HG02840 (cell line): Measurements from ENCODE around the gene FCRLA.
A peak's percentile ranks its signal among the peaks of the same experiment; 100 is the strongest.
"Not testable (repeated sequence)": the region's sequence is repeated elsewhere in the genome, so short reads cannot be mapped to it uniquely, and the experiment has no call there.

Experiments
- ATAC-seq: cut with Tn5 transposase; IDR thresholded peaks from one replicate; pipeline ENCODE4 v1.9.1; 2021; ENCODE audit warnings: mild to moderate bottlenecking, moderate library complexity, moderate number of reproducible peaks; ENCODE audit not compliant: unreplicated experiment, low FRiP score

Gene FCRLA

GRCh38 chr1:161702250-161702649 lies 4.8 kb upstream of the FCRLA start:
- ATAC-seq, result no peak

- ATAC-seq, result no peak
Measured at GRCh38 chr1:161705537-161705936, 1.5 kb upstream of the FCRLA start.

- no peak for ATAC-seq
Measured at GRCh38 chr1:161706113-161706481, 932 bp upstream of the FCRLA start.

GRCh38 chr1:161707503-161707902 lies 474 bp downstream of the FCRLA start:
- ATAC-seq, result no peak

GRCh38 chr1:161709373-161709772 lies 2.3 kb downstream of the FCRLA start:
- ATAC-seq, result no peak

GRCh38 chr1:161710560-161710959 lies 3.5 kb downstream of the FCRLA start:
- ATAC-seq, result no peak

GRCh38 chr1:161718559-161719324 lies 11.7 kb downstream of the FCRLA start:
- no peak for ATAC-seq

- no peak for ATAC-seq
Measured at GRCh38 chr1:161719325-161719611, 12.2 kb downstream of the FCRLA start.

- no peak for ATAC-seq
Measured at GRCh38 chr1:161720422-161720821, 13.4 kb downstream of the FCRLA start.

- ATAC-seq, result no peak
Measured at GRCh38 chr1:161720956-161721737, 14.1 kb downstream of the FCRLA start, which contains the start of gene FCRLB. Gene FCRLB, plus strand, starts transcription at chr1:161721544. Its CDS starts 1,129 bp downstream, at chr1:161722673.

- no peak for ATAC-seq
Measured at GRCh38 chr1:161721738-161722343, 14.8 kb downstream of the FCRLA start.

- no peak for ATAC-seq
Measured at GRCh38 chr1:161722406-161722805, 15.4 kb downstream of the FCRLA start.

- ATAC-seq, result no peak
Measured at GRCh38 chr1:161723459-161724141, 16.6 kb downstream of the FCRLA start.

GRCh38 chr1:161725258-161725907 lies 18.4 kb downstream of the FCRLA start:
- ATAC-seq, result not testable (repeated sequence)

- peak; percentile 19 for ATAC-seq
Measured at GRCh38 chr1:161725908-161726472, 19.0 kb downstream of the FCRLA start.

- peak; percentile 45 for ATAC-seq
Measured at GRCh38 chr1:161726473-161727255, 19.6 kb downstream of the FCRLA start.

- ATAC-seq, result peak; percentile 15
Measured at GRCh38 chr1:161727256-161727924, 20.4 kb downstream of the FCRLA start.

- no peak for ATAC-seq
Measured at GRCh38 chr1:161728376-161729226, 21.6 kb downstream of the FCRLA start.
